ENCODE results near the gene CSF2. TPM values are rescaled to one million over a fixed set of nuclear protein-coding genes. Genes with fewer than 3 reads are reported as not detected.
"Not testable (repeated sequence)": the region's sequence is repeated elsewhere in the genome, so short reads cannot be mapped to it uniquely, and the experiment has no call there.

The CSF2 gene
- total RNA-seq, 4 donors from 2014 or later = not detected

DNA sequence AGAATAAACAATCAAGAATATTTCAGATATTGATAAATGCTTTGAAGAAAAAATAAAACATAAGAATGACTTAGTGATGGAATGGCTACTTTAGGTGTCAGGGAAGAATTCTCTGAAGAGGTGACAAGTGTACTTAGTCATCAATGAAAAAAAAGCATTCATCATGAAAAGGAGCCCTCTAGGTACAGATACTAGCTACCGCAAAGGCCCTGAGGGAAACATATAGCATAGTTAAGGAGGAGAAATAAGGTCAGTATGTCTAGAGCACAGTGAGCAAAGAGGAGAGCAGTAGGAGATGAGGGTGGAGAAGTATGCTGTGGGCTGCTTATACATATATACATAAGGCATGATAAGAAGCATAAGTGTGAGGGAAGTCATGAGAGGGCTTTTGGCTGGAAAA is 41.8 kb downstream of the CSF2 start:
- Histone ChIP-seq H3K4me1 (peaks cover 0 to 4% (median 0%) of the 10 kb centered on the region in 4 donors), H3K27me3 (no peaks in the 10 kb centered on the region), H3K9me3 (no peaks in the 10 kb centered on the region), H3K36me3 (no peaks in the 10 kb centered on the region), H3K4me3 (no peak overlapping the region), H3K27ac (no peak overlapping the region)
- DNase-seq = no peak
- TF ChIP-seq POLR2A (IDR thresholded peaks at IDR 0.05) = no peak
- TF ChIP-seq, protein P1, sequence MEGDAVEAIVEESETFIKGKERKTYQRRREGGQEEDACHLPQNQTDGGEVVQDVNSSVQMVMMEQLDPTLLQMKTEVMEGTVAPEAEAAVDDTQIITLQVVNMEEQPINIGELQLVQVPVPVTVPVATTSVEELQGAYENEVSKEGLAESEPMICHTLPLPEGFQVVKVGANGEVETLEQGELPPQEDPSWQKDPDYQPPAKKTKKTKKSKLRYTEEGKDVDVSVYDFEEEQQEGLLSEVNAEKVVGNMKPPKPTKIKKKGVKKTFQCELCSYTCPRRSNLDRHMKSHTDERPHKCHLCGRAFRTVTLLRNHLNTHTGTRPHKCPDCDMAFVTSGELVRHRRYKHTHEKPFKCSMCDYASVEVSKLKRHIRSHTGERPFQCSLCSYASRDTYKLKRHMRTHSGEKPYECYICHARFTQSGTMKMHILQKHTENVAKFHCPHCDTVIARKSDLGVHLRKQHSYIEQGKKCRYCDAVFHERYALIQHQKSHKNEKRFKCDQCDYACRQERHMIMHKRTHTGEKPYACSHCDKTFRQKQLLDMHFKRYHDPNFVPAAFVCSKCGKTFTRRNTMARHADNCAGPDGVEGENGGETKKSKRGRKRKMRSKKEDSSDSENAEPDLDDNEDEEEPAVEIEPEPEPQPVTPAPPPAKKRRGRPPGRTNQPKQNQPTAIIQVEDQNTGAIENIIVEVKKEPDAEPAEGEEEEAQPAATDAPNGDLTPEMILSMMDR (IDR thresholded peaks at IDR 0.05) = no peak

DNA sequence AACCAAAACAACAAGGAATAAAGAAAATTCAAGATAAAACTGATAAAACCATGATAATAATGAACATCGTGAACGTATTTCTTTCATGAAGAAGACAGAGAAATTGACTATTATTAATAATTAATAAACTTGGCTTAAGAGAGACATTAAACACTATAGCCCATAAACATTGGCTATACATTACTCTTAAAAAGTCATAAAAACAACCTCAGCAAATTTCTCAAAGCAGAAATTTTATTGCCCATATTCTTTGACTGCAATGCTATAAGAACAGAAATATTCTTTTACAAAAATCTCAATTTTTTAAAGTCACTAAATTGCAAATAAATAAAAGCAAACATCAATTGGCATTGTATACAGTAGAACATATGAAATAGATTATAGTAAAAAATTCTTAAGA is 42.5 kb downstream of the CSF2 start:
- Histone ChIP-seq H3K27me3 (no peaks in the 10 kb centered on the region), H3K4me1 (peaks cover 0 to 4% (median 0%) of the 10 kb centered on the region in 4 donors), H3K4me3 (no peak overlapping the region), H3K36me3 (no peaks in the 10 kb centered on the region), H3K27ac (no peak overlapping the region), H3K9me3 (no peaks in the 10 kb centered on the region)
- DNase-seq = no peak
- TF ChIP-seq POLR2A (IDR thresholded peaks at IDR 0.05) = no peak
- TF ChIP-seq, protein P1 (IDR thresholded peaks at IDR 0.05) = no peak

DNA sequence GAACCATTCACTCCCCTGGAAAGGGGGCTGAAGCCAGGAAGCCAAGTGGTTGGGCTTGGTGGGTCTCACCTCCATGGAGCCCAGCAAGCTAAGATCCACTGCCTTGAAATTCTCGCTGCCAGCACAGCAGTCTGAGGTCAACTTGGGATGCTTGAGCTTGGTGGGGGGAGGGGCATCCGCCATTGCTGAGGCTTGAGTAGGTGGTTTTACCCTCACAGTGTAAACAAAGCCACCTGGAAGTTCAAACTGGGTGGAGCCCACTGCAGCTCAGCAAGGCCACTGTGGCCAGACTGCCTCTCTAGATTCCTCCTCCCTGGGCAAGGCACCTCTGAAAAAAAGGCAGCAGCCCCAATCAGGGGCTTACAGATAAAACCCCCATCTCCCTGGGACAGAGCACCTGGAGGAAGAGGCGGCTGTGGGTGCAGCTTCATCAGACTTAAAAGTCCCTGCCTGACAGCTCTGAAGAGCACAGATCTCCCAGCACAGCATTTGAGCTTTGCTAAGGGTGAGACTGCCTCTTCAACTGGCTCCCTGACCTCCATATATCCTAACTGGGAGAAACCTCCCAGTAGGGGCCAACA is 43.4 kb downstream of the CSF2 start:
- not testable (repeated sequence) for H3K4me1 ChIP-seq, H3K9me3 ChIP-seq, H3K27me3 ChIP-seq, H3K4me3 ChIP-seq, H3K27ac ChIP-seq, H3K36me3 ChIP-seq
- peak in 2 of 3 donors; percentile 45 to 70 for DNase-seq

DNA sequence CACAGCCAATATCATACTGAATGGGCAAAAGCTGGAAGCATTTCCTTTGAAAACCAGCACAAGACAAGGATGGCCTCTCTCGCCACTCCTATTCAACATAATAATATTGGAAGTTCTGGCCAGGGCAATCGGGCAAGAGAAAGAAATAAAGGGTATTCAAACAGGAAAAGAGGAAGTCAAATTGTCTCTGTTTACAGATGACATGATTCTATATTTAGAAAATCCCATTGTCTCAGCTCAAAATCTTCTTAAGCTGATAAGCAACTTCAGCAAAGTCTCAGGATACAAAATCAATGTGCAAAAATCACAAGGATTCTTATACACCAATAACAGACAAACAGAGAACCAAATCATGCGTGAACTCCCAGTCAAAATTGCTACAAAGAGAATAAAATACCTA is 47.1 kb downstream of the CSF2 start:
- not testable (repeated sequence) for H3K9me3 ChIP-seq, H3K27ac ChIP-seq, H3K4me3 ChIP-seq, H3K27me3 ChIP-seq, DNase-seq, H3K36me3 ChIP-seq, H3K4me1 ChIP-seq

DNA sequence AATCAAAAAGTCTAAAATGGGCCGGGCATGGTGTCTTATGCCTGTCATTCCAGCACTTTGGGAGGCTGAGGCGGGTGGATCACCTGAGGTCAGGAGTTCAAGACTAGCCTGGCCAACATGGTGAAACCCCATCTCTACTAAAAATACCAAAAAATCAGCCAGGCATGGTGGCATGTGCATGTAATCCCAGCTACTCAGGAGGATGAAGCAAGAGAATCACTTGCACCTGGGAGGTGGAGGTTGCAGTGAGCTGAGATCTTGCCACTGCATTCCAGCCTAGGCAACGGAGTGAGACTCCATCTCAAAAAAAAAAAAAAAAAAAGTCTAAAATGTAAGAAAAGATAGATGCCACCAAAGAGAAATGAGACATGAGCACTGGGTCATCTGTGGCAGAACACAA is 49.4 kb downstream of the CSF2 start:
- H3K27ac ChIP-seq, H3K9me3 ChIP-seq, H3K27me3 ChIP-seq, H3K4me1 ChIP-seq, H3K36me3 ChIP-seq, DNase-seq, H3K4me3 ChIP-seq: not testable (repeated sequence)

DNA sequence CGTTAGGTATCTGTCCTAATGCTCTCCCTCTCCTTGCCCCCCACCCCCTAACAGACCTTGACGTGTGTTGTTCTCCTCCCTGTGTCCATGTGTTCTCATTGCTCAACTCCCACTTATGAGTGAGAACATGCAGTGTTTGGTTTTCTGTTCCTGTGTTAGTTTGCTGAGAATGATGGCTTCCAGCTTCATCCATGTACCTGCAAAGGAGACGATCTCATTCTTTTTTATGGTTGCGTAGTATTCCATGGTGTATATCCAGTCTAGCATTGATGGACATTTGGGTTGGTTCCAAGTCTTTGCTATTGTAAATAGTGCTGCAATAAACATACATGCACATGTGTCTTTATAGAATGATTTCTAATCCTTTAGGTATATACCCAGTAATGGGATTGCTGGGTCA is 50.0 kb downstream of the CSF2 start:
- not testable (repeated sequence) for DNase-seq, H3K27me3 ChIP-seq, H3K4me3 ChIP-seq, H3K36me3 ChIP-seq, H3K4me1 ChIP-seq, H3K27ac ChIP-seq, H3K9me3 ChIP-seq

Small RNAs within 50 kb of the gene (small RNA-seq; reads per million reads assigned to genes)
- 0 reads per million in 2 donors for gene RF00285

Other genes starting within 250 kb of the CSF2 start
- not detected for gene MEIKIN, start 128.1 kb upstream of the CSF2 start, total RNA-seq
- gene ACSL6, start 62.1 kb upstream of the CSF2 start, total RNA-seq = 10 to 100 TPM in 1 of 4 donors, 1 to 10 TPM in 2, not detected in 1; 1.1 to 12.4 (median 7.4) TPM
- not detected for gene IL3, start 13.1 kb upstream of the CSF2 start, total RNA-seq
- gene P4HA2, start 154.1 kb downstream of the CSF2 start, total RNA-seq = 10 to 100 TPM; 21.5 to 81.4 (median 51.2) TPM
- 10 to 100 TPM in 3 of 4 donors, 1 to 10 TPM in 1; 4.6 to 27.2 (median 18.5) TPM for gene PDLIM4, start 183.9 kb downstream of the CSF2 start, total RNA-seq
- 10 to 100 TPM in 3 of 4 donors, not detected in 1; 25.5 to 56.6 (median 37.3) TPM for gene SLC22A4, start 220.6 kb downstream of the CSF2 start, total RNA-seq